GM18858 (cell line): ENCODE data around the gene C16orf86.
"Not testable (repeated sequence)": the region's sequence is repeated elsewhere in the genome, so short reads cannot be mapped to it uniquely, and the experiment has no call there.

Source experiments
- ATAC-seq: cut with Tn5 transposase; IDR thresholded peaks from one replicate; pipeline ENCODE4 v1.9.1; 2021; ENCODE audit not compliant: unreplicated experiment

Gene C16orf86

GRCh38 chr16:67685388-67686112 is 18.9 kb downstream of the C16orf86 start:
- no peak for ATAC-seq

- ATAC-seq = not testable (repeated sequence)
Observed at GRCh38 chr16:67693517-67694285, 27.1 kb downstream of the C16orf86 start.

GRCh38 chr16:67694611-67695010 is 28.0 kb downstream of the C16orf86 start:
- no peak for ATAC-seq

GRCh38 chr16:67697422-67698185 is 31.0 kb downstream of the C16orf86 start:
- ATAC-seq = no peak

- ATAC-seq = no peak
Observed at GRCh38 chr16:67699265-67699664, 32.7 kb downstream of the C16orf86 start.

- no peak for ATAC-seq
Observed at GRCh38 chr16:67701420-67701819, 34.8 kb downstream of the C16orf86 start.

GRCh38 chr16:67702130-67702529 is 35.5 kb downstream of the C16orf86 start:
- no peak for ATAC-seq

GRCh38 chr16:67703626-67704025 is 37.0 kb downstream of the C16orf86 start:
- ATAC-seq = no peak

GRCh38 chr16:67704110-67704509 is 37.5 kb downstream of the C16orf86 start:
- ATAC-seq = no peak

- no peak for ATAC-seq
Observed at GRCh38 chr16:67707210-67707609, 40.6 kb downstream of the C16orf86 start.

- no peak for ATAC-seq
Observed at GRCh38 chr16:67707790-67708189, 41.2 kb downstream of the C16orf86 start.

GRCh38 chr16:67708368-67708771 is 41.8 kb downstream of the C16orf86 start:
- no peak for ATAC-seq

- ATAC-seq = no peak
Observed at GRCh38 chr16:67709050-67709449, 42.4 kb downstream of the C16orf86 start.

GRCh38 chr16:67710607-67711006 is 44.0 kb downstream of the C16orf86 start:
- no peak for ATAC-seq

GRCh38 chr16:67713647-67714273 is 47.1 kb downstream of the C16orf86 start:
- no peak for ATAC-seq

GRCh38 chr16:67714522-67714921 is 47.9 kb downstream of the C16orf86 start:
- ATAC-seq = no peak

- no peak for ATAC-seq
Observed at GRCh38 chr16:67716097-67716496, 49.5 kb downstream of the C16orf86 start.
